Hematopoietic multipotent progenitor cell treated with erythropoietin and hydrocortisone succinate and interleukin-3 and kit ligand, for 4 days (in vitro differentiated cells): ENCODE results near the gene TNFSF8.
A peak's percentile ranks its signal among the peaks of the same experiment; 100 is the strongest.

Source experiments
- DNase-seq: peaks from one replicate; pipeline ENCODE4 v3.0.0-alpha.2; 2015

The TNFSF8 gene

GRCh38 chr9:114864471-114864870 lies 65.9 kb downstream of the TNFSF8 start:
- DNase-seq, result no peak

- no peak for DNase-seq
Measured at GRCh38 chr9:114861922-114862605, 68.3 kb downstream of the TNFSF8 start.

- DNase-seq, result no peak
Measured at GRCh38 chr9:114861273-114861672, 69.1 kb downstream of the TNFSF8 start.

- no peak for DNase-seq
Measured at GRCh38 chr9:114860187-114860586, 70.2 kb downstream of the TNFSF8 start.

GRCh38 chr9:114856942-114857315 lies 73.5 kb downstream of the TNFSF8 start:
- no peak for DNase-seq

GRCh38 chr9:114856215-114856941 lies 74.0 kb downstream of the TNFSF8 start:
- no peak for DNase-seq

GRCh38 chr9:114855488-114855887 lies 74.9 kb downstream of the TNFSF8 start:
- DNase-seq, result no peak

- no peak for DNase-seq
Measured at GRCh38 chr9:114854736-114855355, 75.5 kb downstream of the TNFSF8 start.

GRCh38 chr9:114853071-114853855 lies 77.1 kb downstream of the TNFSF8 start:
- DNase-seq, result no peak

- peak; percentile 64 for DNase-seq
Measured at GRCh38 chr9:114852050-114852594, 78.3 kb downstream of the TNFSF8 start.

- peak; percentile 80 for DNase-seq
Measured at GRCh38 chr9:114851306-114851705, 79.1 kb downstream of the TNFSF8 start.
